Neural progenitor cell (in vitro differentiated cells): ENCODE measurements around the gene JPH2. TPM values are rescaled to one million over a fixed set of nuclear protein-coding genes. Genes with fewer than 3 reads are reported as not detected.
"Not testable (repeated sequence)": the region's sequence is repeated elsewhere in the genome, so short reads cannot be mapped to it uniquely, and the experiment has no call there.

Source experiments
- DNase-seq: peaks from one replicate; pipeline ENCODE4 v3.0.0-alpha.2; 2016; ENCODE audit warnings: low spot score
- H2AFZ ChIP-seq: fragments of 200-600 bp; sonication (generic); replicated peaks from 2 replicates; pipeline ENCODE4 v1.6.1; 2016; ENCODE audit warnings: antibody characterized with exemption
- H3F3A ChIP-seq: fragments of 200-600 bp; sonication (generic); 2 replicates; pipeline ENCODE4 v1.6.1; 2016; ENCODE audit warnings: antibody characterized with exemption, low read depth
- H3K27ac ChIP-seq: fragments of 200-600 bp; sonication (generic); 2 replicates; pipeline ENCODE4 v1.5.1; 2016; ENCODE audit warnings: mild to moderate bottlenecking
- H3K27me3 ChIP-seq: fragments of 200-600 bp; sonication (generic); 2 replicates; pipeline ENCODE4 v1.6.1; 2016; ENCODE audit warnings: mild to moderate bottlenecking, moderate library complexity
- H3K36me3 ChIP-seq: fragments of 200-600 bp; sonication (generic); 2 replicates; pipeline ENCODE4 v1.5.1; 2016
- H3K4me1 ChIP-seq: fragments of 200-600 bp; sonication (generic); 2 replicates; pipeline ENCODE4 v1.6.1; 2016; ENCODE audit warnings: mixed run types
- H3K4me2 ChIP-seq: fragments of 200-600 bp; sonication (generic); 2 replicates; pipeline ENCODE4 v1.6.1; 2016
- H3K4me3 ChIP-seq: fragments of 200-600 bp; sonication (generic); 2 replicates; pipeline ENCODE4 v1.5.1; 2016
- H3K79me2 ChIP-seq: fragments of 200-600 bp; sonication (generic); 2 replicates; pipeline ENCODE4 v1.6.1; 2016; ENCODE audit warnings: low read depth
- H3K9ac ChIP-seq: fragments of 200-600 bp; sonication (generic); 2 replicates; pipeline ENCODE4 v1.6.1; 2016
- H3K9me3 ChIP-seq: fragments of 200-600 bp; sonication (generic); 2 replicates; pipeline ENCODE4 v1.5.1; 2016; ENCODE audit warnings: low read depth
- H4K20me1 ChIP-seq: fragments of 200-600 bp; sonication (generic); 2 replicates; pipeline ENCODE4 v1.6.1; 2016; ENCODE audit warnings: low read depth
- H3K27ac Mint-ChIP-seq: 3 replicates; pipeline ENCODE4 v1.8.0; 2021; ENCODE audit warnings: mixed read lengths
- H3K27me3 Mint-ChIP-seq: 2 replicates; pipeline ENCODE4 v1.8.0; 2022; ENCODE audit warnings: low read depth, mild to moderate bottlenecking, inconsistent platforms, moderate library complexity, mixed read lengths; ENCODE audit not compliant: insufficient read depth
- H3K36me3 Mint-ChIP-seq: 3 replicates; pipeline ENCODE4 v1.8.0; 2021; ENCODE audit warnings: mixed read lengths
- H3K4me1 Mint-ChIP-seq: 3 replicates; pipeline ENCODE4 v1.8.0; 2021; ENCODE audit warnings: mixed read lengths
- H3K4me3 Mint-ChIP-seq: 3 replicates; pipeline ENCODE4 v1.8.0; 2021; ENCODE audit warnings: mild to moderate bottlenecking, moderate library complexity, mixed read lengths
- H3K9me3 Mint-ChIP-seq: 3 replicates; pipeline ENCODE4 v1.8.0; 2020; ENCODE audit warnings: mixed read lengths
- CTCF ChIP-seq: fragments of 200-600 bp; sonication (generic); IDR thresholded peaks from 2 replicates; pipeline ENCODE4 v1.5.1; 2017; ENCODE audit warnings: antibody characterized with exemption, mild to moderate bottlenecking
- EZH2 ChIP-seq: fragments of 200-600 bp; sonication (generic); IDR thresholded peaks from 2 replicates; pipeline ENCODE4 v1.6.1; 2017; ENCODE audit warnings: antibody characterized with exemption, mild to moderate bottlenecking, moderate library complexity
- EZH2phosphoT487 ChIP-seq: fragments of 200-600 bp; sonication (generic); IDR thresholded peaks from 2 replicates; pipeline ENCODE4 v1.6.1; 2017; ENCODE audit warnings: antibody characterized with exemption
- total RNA-seq: library from RNA; depleted of rRNA; stranded (reverse); fragments of >200 nt; gene quantifications from 2 replicates; pipeline ENCODE4 v1.2.3, GENCODE V29; 2015; ENCODE audit warnings: low replicate concordance

JPH2 gene
- total RNA-seq, 1 donor from 2014 or later = not detected

DNA sequence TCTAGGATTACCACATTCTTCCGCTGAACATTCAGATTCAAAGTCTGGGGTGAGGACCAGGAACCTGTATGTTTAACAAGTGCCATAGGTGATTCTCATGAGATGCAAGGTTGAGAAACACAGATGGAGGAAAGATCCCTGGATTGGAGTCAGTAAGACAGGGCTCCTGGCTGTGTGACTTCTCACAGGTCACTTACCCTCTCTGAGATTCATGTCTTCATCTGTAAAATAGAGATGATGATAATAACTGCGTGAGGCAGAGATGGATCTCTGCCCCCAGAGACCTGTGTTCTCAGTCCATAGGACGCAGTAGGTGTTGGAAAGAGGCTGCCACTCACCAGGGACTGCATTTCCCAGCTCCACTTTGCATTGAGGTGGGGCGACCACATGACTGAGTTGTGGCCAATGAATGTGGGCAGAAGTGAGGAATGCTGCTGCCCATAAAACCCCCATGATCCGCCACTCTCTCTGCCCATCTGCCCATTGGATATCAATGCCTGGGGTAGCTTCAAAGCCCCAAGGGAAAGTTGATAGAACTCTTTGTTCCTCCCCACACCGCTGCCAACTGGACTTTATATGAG lies 46.5 kb upstream of the JPH2 start:
- Histone ChIP-seq H4K20me1 (no peaks in the 10 kb centered on the region), H3K36me3 (no peaks in the 10 kb centered on the region), H2AFZ (no peak overlapping the region)

DNA sequence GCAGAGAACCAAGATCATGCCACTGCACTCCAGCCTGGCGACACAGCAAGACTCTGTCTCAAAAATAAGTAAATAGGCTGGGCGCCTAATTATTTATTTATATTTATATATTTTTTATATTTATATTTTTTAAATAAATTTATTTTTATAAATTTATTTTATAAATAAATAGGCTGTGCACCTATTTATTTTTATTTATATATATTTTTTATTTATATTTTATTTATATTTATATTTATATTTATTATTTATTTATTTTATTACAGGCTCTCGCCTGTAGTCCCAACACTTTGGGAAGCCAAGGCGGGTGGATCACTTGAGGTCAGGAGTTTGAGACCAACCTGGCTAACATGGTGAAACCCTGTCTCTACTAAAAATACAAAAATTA lies 45.5 kb upstream of the JPH2 start:
- H3K9me3 ChIP-seq, H3K27me3 ChIP-seq: not testable (repeated sequence)
- H3K4me1 Mint-ChIP-seq = peaks cover 18% of the 10 kb centered on the region

More for the DNA sequence above, 46.5 kb upstream of the JPH2 start:
- Histone ChIP-seq H3K4me2 (no peak overlapping the region), H3K4me3 (no peak overlapping the region), H3K27me3 (no peaks in the 10 kb centered on the region), H3K79me2 (no peaks in the 10 kb centered on the region), H3F3A (no peaks in the 10 kb centered on the region), H3K9me3 (no peaks in the 10 kb centered on the region), H3K4me1 (peaks cover 5% of the 10 kb centered on the region), H3K27ac (no peak overlapping the region), H3K9ac (no peak overlapping the region)
- no peak overlapping the region for H3K4me3 Mint-ChIP-seq
- DNase-seq = no peak
- peaks cover 16% of the 10 kb centered on the region for H3K4me1 Mint-ChIP-seq
- no peak for TF ChIP-seq EZH2phosphoT487
- TF ChIP-seq EZH2 = no peak
- TF ChIP-seq CTCF = no peak
- no peak overlapping the region for H3K27ac Mint-ChIP-seq
- H3K27me3 Mint-ChIP-seq = no peaks in the 10 kb centered on the region
- no peaks in the 10 kb centered on the region for H3K9me3 Mint-ChIP-seq
- no peaks in the 10 kb centered on the region for H3K36me3 Mint-ChIP-seq

DNA sequence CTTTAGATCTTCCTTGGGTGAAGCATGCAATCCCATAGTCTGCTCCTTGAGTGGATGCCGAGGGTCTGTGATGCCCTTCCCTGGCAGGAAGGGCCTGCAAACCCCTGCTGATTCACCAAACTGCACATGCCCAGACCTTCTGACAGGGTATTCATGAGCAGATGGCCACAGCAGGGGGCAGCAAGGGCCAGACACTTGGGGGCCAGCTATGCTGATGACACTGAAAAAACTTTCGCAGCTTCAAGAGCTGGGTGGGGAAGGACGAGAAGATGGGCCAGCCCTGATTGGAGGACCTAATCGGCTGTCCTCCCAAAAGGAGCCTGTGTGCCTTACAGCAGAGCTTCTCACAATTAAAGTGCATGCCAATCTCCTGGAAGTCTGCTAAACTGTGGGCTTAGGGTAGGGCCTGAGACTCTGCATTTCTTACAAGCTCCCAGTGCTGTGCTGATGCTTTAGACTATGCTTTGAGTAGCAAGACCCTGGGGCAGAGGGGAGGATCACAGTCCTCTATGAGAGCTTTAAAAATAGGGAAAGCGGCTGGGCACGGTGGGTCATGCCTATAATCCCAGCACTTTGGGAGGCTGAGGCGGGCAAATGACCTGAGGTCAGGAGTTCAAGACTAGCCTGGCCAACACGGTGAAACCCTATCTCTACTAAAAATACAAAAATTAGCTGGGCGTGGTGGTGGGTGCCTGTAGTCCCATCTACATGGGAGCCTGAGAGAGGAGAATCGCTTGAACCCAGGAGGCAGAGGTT lies 44.9 kb upstream of the JPH2 start:
- Histone ChIP-seq H3K79me2 (no peaks in the 10 kb centered on the region), H3K4me1 (peaks cover 5% of the 10 kb centered on the region), H4K20me1 (no peaks in the 10 kb centered on the region), H3K4me3 (no peak overlapping the region), H3K4me2 (no peak overlapping the region), H3K9ac (no peak overlapping the region), H3K27me3 (no peaks in the 10 kb centered on the region), H3K27ac (no peak overlapping the region), H3K9me3 (no peaks in the 10 kb centered on the region), H2AFZ (peak overlapping the region; percentile 68), H3K36me3 (no peaks in the 10 kb centered on the region), H3F3A (no peaks in the 10 kb centered on the region)
- H3K27ac Mint-ChIP-seq = no peak overlapping the region
- no peaks in the 10 kb centered on the region for H3K27me3 Mint-ChIP-seq
- peaks cover 18% of the 10 kb centered on the region for H3K4me1 Mint-ChIP-seq
- no peak overlapping the region for H3K4me3 Mint-ChIP-seq
- TF ChIP-seq EZH2 (no peak), CTCF (no peak), EZH2phosphoT487 (no peak)
- no peaks in the 10 kb centered on the region for H3K9me3 Mint-ChIP-seq
- H3K36me3 Mint-ChIP-seq = no peaks in the 10 kb centered on the region
- DNase-seq = peak; percentile 25

More for the DNA sequence above, 45.5 kb upstream of the JPH2 start:
- H3K4me3 ChIP-seq, H4K20me1 ChIP-seq, H3K27ac Mint-ChIP-seq, H3K27ac ChIP-seq, H3K36me3 ChIP-seq, H3K36me3 Mint-ChIP-seq, H3K9ac ChIP-seq, H2AFZ ChIP-seq, H3K27me3 Mint-ChIP-seq, H3F3A ChIP-seq, H3K4me3 Mint-ChIP-seq, H3K4me1 ChIP-seq, H3K9me3 Mint-ChIP-seq, H3K79me2 ChIP-seq, DNase-seq, H3K4me2 ChIP-seq: not testable (repeated sequence)

GRCh38 chr20:44231193-44231592 lies 44.2 kb upstream of the JPH2 start:
- Mint-ChIP-seq H3K27me3 (no peaks in the 10 kb centered on the region), H3K9me3 (no peaks in the 10 kb centered on the region), H3K36me3 (no peaks in the 10 kb centered on the region), H3K4me1 (peaks cover 18% of the 10 kb centered on the region), H3K4me3 (no peak overlapping the region), H3K27ac (no peak overlapping the region)
- Histone ChIP-seq H3K4me3 (no peak overlapping the region), H3K4me2 (no peak overlapping the region), H3K9me3 (no peaks in the 10 kb centered on the region), H3K36me3 (no peaks in the 10 kb centered on the region), H3K9ac (no peak overlapping the region), H3F3A (no peaks in the 10 kb centered on the region), H4K20me1 (no peaks in the 10 kb centered on the region), H2AFZ (peak overlapping the region; percentile 68), H3K4me1 (peaks cover 5% of the 10 kb centered on the region), H3K27ac (no peak overlapping the region), H3K27me3 (no peaks in the 10 kb centered on the region), H3K79me2 (no peaks in the 10 kb centered on the region)
- TF ChIP-seq EZH2phosphoT487 = no peak
- DNase-seq = no peak
